GM18870 (cell line): Measurements from ENCODE around the gene LSM14A.
"Not testable (repeated sequence)": the region's sequence is repeated elsewhere in the genome, so short reads cannot be mapped to it uniquely, and the experiment has no call there.

Experiments used
- ATAC-seq: cut with Tn5 transposase; IDR thresholded peaks from one replicate; pipeline ENCODE4 v1.9.1; 2021; ENCODE audit warnings: moderate library complexity; ENCODE audit not compliant: unreplicated experiment

The LSM14A gene

GRCh38 chr19:34189199-34189916 lies 17.1 kb downstream of the LSM14A start:
- ATAC-seq: no peak

- ATAC-seq: no peak
Measured at GRCh38 chr19:34189917-34190425, 17.7 kb downstream of the LSM14A start.

DNA sequence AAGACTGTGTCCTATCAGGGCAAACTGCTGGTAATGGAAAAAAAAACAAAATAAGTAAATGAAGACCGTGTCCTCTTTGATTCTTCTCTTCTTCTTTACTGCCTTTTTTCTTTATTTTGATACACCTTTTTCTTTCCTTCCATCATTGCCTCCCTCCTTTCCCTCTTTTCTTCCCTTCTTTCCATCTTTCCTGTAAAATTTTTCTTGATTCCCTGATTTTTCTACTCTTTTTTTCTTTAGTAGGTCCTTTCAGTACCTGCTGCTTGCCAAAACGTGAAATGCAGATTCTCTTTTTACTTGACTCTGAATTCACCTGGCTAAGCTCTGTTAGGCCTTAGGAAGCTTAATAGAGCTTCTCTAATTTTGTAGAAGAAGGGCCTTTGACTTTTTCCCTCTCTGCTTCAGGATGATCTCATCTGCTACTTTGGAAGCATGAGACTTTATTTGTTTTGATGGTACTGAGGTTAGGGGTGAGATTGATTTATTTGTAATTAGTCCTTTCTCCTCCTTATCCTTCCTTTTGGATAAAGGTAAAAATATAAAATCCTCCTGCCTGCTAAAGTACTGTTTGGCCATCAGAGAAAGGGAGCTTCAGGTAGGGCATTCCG lies 19.2 kb downstream of the LSM14A start:
- ATAC-seq: no peak

DNA sequence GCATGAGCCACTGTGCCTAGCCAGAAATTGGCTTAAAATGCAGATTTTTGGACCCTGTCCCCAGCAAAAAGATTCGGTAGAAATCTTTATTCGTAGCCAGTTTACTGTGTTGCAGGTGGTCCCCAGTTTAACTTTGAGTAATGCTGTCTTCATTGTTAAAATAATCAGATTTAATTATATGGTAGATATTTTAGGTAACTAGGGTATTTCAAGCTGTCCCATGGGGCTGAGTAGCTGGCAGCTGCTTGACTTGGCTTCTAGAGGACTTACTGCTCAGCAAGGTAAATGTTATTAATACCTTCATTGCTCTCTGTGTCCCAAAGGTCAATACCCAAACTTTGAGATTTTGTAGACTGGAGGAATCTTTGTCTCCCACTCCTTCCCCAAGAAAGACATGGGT lies 21.1 kb downstream of the LSM14A start:
- no peak for ATAC-seq

- no peak for ATAC-seq
Measured at GRCh38 chr19:34193876-34194275, 21.6 kb downstream of the LSM14A start.

GRCh38 chr19:34201133-34201532 lies 28.8 kb downstream of the LSM14A start:
- ATAC-seq: no peak

- ATAC-seq: not testable (repeated sequence)
Measured at GRCh38 chr19:34205324-34205723, 33.0 kb downstream of the LSM14A start.

DNA sequence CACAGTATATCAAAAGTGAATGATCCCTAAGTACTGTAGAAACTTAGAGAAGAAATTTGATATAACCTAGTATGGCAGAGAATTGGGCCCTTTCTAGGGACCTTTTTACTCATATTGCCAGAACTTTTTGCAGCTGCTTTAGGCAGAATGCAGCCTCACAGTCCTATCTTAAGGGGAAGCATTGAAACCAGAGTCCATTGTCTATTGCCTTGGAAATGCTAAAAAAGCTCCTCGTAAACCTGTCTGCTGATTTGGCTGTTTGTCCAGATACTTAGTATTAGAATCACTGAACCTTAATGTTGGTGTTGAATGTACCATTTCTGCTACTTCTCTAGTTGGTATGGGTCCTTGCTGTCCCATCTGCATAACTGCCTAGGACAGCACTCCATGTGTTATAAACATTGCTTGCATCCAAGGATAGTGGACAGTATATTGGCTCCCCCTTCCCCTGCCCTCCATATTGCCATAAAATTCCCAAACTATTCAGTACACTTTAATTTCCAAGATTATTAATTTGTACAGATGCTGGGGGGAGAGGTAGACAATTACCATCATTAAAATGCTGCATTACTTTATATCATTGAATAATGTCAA lies 36.1 kb downstream of the LSM14A start:
- ATAC-seq: no peak

GRCh38 chr19:34209726-34210125 lies 37.4 kb downstream of the LSM14A start:
- no peak for ATAC-seq

- no peak for ATAC-seq
Measured at GRCh38 chr19:34213283-34213682, 41.0 kb downstream of the LSM14A start.

GRCh38 chr19:34214040-34214439 lies 41.7 kb downstream of the LSM14A start:
- no peak for ATAC-seq

DNA sequence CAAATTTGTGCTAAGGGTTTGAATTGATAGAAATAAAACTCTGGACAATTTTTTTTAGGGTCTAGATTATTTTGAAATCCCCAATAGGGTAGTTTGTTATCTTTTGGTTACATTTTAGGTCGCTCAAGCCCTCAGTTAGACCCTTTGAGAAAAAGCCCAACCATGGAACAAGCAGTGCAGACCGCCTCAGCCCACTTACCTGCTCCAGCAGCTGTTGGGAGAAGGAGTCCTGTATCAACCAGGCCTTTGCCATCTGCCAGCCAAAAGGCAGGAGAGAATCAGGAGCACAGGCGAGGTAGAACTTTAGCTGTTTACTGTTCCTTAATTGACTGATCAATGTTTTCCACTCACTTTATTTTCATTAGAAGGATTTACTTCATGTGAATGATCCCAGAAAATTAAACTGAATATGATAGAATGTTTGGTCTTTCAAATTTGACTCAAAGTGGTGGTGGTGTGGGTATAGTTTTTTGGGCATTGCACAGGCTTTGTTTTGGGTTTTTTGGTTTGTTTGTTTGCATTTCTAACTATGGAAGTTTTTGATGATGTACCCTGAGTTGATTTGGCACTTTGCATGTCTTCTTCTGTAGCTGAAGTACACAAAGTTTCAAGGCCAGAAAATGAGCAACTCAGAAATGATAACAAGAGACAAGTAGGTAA lies 42.8 kb downstream of the LSM14A start:
- ATAC-seq: no peak

- no peak for ATAC-seq
Measured at GRCh38 chr19:34215666-34216038, 43.3 kb downstream of the LSM14A start.

GRCh38 chr19:34216745-34217219 lies 44.5 kb downstream of the LSM14A start:
- not testable (repeated sequence) for ATAC-seq

DNA sequence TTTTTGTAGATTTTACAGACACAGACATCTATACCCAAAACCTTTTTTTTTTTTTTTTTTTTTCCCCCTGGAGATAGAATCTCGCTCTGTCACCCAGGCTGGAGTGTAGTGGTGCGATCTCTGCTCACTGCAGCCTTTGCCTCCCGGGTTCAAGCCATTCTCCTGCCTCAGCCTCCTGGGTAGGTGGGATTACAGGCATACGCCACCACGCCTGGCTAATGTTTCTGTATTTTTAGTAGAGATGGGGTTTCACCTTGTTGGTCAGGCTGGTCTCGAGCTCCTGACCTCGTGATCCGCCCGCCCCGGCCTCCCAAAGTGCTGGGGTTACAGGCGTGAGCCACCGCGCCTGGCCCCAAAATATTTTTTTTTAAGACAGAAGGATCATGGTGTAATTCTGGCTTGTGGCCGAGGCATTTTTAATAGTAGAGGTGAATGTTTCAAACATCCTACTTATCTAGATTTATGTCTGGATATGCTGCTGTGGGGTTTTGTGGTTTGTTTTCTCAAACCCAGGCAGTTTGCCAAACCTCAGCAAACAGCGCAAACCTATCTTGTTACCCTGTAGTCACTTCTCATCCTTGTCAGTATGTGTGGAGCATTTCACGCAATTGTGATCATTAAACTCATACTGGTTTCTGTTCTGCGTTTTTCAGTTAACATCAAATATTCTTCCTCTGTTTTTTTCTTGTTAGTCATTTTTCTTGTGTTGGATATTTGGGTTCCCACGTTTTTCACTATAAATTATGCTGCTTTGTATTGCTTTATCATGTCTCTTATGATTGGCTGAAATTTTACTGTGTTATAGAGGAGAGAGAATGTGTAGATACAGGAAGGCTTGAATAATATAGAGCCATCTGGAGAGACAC lies 45.9 kb downstream of the LSM14A start:
- no peak for ATAC-seq

GRCh38 chr19:34218818-34219164 lies 46.5 kb downstream of the LSM14A start:
- ATAC-seq: no peak

- ATAC-seq: no peak
Measured at GRCh38 chr19:34220472-34221063, 48.3 kb downstream of the LSM14A start.

DNA sequence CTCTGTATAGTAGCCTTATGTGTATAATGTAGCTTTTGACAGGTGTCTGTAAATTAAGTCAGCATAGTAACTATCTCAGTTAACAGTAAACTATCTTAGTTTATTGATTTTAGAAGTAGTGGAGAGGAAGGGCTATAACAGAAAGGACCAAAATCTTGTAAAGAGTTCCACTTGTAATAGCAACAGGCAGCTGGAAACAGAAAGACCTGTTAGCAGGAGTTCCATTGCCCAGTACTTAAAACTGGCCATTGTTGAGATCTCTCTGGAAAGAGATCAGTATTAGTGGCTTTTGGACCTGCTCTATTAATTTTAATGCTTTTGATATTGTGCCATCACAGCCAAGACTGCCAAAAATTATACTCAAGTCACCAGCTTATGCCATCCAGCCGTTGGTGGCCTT lies 50.1 kb downstream of the LSM14A start:
- ATAC-seq: no peak

GRCh38 chr19:34224996-34225658 lies 52.8 kb downstream of the LSM14A start:
- ATAC-seq: no peak

GRCh38 chr19:34225659-34226015 lies 53.3 kb downstream of the LSM14A start:
- ATAC-seq: no peak
